GDM1 (cell line): ENCODE results near the gene ENO3.
"Not testable (repeated sequence)": the region's sequence is repeated elsewhere in the genome, so short reads cannot be mapped to it uniquely, and the experiment has no call there.

Experiments
- DNase-seq: peaks from one replicate; lab custom pipeline; 2025; lab: John Stamatoyannopoulos, UW

ENO3 gene

GRCh38 chr17:4950746-4951204 is at the start of gene ENO3:
ENO3 (plus strand) TSS chr17:4951119; CDS start chr17:4951830, 711 bp downstream.
- no peak for DNase-seq

DNA sequence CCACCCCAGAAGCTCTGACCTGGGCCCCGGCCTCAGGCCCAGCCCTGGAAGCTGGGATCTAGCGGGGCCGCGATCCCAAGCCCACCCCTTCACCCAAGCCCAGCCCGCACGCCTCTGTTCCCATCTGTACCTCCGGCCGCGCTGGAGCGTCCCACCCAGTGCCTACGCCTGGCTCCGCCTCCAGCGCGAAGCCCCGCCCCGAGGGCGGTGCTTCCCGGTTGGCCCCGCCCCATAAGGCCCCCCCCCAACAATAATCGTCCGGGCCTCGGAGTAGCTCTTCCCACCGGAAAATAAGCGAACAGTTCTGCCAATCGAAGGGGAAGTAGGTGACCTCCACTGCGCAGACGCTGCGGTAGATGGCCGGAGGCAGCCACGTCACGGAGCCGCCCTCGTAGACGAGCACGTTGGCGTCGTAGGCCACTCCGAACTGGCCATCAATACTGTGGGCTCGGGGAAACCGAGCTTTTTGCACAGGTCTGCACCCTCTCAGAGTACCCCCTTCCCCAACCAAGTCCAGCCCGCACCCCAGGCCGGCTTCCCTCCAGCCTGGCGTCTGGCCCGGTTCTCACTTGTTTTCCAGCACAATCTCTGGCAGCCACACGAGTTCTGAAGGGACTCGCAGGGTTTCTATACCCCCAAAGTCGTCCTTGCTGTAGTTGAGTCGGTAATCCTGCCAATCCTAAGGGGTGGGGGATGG is 49.1 kb upstream of the ENO3 start:
- no peak for DNase-seq

DNA sequence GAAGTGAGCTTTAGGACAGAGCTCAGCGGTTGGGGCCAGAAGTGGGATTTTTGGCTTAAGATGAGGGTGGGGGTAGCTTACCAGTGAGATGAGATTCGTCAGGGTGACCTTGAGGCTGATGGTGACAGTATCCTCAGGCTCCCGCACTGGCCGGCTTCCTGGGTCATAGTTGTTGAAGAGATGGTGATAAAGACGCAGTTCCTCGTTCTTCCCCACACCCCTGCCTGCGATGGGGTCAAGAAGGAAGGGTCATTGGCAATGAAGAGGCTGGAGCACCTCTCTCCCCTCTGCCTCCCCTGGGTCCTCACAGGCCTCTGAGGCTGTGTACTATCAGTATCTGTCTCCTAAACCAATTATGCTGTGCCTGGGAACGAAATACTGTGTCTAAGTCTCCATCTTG is 48.4 kb upstream of the ENO3 start:
- no peak for DNase-seq

DNA sequence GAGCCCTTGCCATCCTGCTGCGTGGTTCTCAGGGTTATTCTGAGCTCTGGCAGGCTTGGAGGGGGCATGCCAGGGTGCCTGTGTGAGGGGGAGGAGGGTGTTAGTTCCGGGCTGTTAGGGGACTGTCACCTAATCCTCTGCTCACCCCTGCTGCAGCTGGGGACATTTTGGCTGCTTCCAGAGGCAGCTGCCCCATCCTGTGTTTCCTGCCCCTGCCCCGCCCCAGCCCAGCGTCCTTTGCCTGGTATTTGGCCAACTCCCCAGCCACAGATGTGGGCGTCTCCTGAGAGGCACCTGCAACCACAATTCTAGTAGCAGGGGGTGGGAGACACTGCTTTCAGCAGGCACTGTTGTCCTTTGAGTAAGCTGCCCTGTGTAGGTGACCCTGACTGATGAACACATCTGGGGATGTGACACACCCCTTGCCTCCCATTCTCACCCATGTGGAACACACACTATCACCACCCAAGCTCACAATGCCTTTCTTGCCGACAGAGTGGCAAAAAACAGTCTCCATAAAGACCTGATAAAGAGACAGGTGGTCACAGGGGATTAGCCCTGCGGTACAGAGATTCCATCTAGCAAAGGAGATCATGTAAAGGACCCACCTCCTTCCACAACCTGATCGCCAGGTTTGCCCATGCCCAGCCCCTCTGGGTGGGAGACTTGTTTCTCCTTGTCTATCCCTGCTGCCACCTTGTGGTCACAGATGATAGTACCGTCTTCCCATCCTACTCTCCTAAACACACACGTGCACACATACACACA is 47.7 kb upstream of the ENO3 start, which contains the start of gene CHRNE:
Gene CHRNE (minus strand): TSS at position 48 of the 768 bp plus-strand sequence. CDS start 35 bp downstream, at position 13.
- DNase-seq = peak; percentile 43

DNA sequence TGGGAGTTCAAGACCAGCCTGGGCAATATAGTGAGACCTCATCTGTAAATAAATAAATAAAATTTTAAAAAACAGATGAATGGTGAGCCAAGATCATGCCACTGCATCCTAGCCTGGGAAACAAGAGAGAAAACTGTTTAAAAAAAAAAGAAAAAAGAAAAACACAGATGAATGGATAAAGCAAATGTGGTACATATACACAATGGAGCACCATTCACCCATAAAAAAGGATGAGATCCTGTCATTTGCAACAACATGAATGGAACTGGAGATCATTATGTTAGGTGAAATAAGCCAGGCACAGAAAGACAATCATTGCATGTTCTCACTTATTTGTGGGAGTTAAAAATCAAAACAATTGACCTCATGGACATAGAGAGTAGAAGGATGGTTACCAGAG is 44.3 kb upstream of the ENO3 start:
- DNase-seq = not testable (repeated sequence)

GRCh38 chr17:4908301-4908700 is 42.6 kb upstream of the ENO3 start:
- no peak for DNase-seq

GRCh38 chr17:4908711-4909496 is 42.0 kb upstream of the ENO3 start:
- DNase-seq = peak; percentile 86

DNA sequence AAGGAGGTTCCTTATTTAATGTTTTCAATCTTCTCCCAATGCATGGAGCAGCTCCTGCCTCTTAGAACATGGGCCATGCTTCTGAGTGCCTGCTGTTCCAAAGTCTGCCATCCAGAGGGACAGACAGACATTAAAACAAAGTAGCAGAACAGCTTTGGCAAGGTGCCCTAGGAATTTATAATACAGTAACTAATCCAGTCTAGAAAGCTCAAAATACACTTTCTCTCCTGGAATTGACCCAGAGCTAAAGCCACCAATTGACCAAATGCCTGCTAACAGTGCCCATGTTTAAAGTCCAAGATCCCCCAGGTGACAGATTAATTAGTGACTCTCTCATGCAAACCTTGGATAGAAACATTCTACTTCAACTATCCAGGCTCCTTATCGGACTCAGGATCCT is 36.9 kb upstream of the ENO3 start:
- DNase-seq = no peak

DNA sequence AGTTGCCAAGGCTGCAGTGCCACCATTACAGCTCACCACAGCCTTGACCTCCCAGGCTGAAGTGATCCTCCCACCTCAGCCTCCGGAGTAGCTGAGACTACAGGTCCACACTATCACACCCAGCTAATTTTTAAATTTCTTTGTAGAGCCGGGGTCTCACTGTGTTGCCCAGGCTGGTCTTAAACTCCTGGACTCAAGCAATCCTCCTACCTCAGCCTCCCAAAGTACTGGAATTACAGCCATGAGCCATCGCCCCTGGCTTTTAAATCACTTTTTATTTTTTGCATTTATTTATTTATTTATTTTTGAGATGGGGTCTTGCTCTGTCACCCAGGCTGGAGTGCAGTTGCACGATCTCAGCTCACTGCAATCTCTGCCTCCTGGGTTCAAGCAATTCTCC is 36.4 kb upstream of the ENO3 start:
- not testable (repeated sequence) for DNase-seq

GRCh38 chr17:4919511-4920047 is 31.3 kb upstream of the ENO3 start:
- DNase-seq = no peak

- DNase-seq = no peak
Observed at GRCh38 chr17:4920351-4921048, 30.4 kb upstream of the ENO3 start.

DNA sequence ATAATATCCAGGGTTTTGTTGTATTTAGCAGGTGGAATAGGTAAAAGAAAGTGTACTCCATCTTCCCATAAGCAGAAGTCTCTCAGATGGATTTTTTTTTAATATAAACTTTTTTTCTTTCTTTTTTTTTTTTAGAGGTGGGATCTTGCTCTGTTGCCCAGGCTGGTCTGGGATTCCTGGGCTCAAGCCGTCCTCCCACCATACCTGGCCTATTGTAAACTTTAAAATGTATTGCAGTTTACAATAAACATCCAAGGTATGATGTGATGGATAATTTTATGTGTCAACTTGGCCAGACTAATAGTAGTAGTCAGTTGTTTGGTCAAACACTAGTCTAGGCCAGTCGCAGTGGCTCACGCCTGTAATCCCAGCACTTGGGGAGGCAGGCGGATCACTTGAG is 29.6 kb upstream of the ENO3 start:
- DNase-seq = no peak

DNA sequence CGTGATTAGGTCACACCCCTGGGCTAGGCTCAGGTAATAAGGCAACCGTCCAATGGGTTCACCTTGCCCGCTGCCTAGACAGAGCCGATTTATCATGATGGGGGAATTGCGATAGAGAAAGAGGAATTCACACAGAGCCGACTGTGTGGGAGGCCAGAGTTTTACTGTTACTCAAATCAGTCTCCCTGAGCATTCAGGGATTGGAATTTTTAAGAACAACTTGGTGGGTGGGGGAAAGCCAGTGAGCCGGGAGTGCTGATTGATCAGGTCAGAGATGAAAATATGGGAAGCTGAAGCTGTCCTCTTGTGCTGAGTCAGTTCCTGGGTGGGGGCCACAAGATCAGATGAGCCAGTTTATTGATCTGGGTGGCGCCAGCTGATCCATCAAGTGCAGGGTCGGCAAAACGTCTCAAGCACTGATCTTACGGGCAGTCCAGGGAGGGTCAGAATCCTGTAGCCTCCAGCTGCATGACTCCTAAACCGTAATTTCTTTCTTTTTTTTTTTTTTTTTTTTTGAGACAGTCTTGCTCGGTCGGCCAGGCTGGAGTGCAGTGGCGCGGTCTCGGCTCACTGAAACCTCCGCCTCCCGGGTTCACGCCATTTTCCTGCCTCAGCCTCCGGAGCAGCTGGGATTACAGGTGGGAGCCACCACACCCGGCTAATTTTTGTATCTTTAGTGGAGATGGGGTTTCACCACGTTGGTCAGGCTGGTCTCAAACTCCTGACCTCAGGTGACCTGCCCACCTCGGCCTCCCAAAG is 24.2 kb upstream of the ENO3 start:
- DNase-seq = not testable (repeated sequence)

- no peak for DNase-seq
Observed at GRCh38 chr17:4928881-4929280, 22.0 kb upstream of the ENO3 start.

GRCh38 chr17:4931963-4932362 is 19.0 kb upstream of the ENO3 start, which contains the start of gene GP1BA:
GP1BA (plus strand) TSS chr17:4932277; CDS start chr17:4932605, 328 bp downstream.
- no peak for DNase-seq

GRCh38 chr17:4932756-4933155 is 18.2 kb upstream of the ENO3 start:
- DNase-seq = no peak

GRCh38 chr17:4933646-4934045 is 17.3 kb upstream of the ENO3 start:
- no peak for DNase-seq

DNA sequence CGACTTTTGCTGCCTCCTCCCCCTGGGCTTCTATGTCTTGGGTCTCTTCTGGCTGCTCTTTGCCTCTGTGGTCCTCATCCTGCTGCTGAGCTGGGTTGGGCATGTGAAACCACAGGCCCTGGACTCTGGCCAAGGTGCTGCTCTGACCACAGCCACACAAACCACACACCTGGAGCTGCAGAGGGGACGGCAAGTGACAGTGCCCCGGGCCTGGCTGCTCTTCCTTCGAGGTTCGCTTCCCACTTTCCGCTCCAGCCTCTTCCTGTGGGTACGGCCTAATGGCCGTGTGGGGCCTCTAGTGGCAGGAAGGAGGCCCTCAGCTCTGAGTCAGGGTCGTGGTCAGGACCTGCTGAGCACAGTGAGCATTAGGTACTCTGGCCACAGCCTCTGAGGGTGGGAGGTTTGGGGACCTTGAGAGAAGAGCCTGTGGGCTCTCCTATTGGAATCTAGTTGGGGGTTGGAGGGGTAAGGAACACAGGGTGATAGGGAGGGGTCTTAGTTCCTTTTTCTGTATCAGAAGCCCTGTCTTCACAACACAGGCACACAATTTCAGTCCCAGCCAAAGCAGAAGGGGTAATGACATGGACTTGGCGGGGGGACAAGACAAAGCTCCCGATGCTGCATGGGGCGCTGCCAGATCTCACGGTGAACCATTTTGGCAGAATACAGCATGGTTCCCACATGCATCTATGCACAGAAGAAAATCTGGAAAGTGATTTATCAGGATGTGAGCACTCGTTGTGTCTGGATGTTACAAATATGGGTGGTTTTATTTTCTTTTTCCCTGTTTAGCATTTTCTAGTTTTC is 16.5 kb upstream of the ENO3 start:
- DNase-seq = peak; percentile 82

GRCh38 chr17:4935650-4936049 is 15.3 kb upstream of the ENO3 start:
- DNase-seq = no peak

DNA sequence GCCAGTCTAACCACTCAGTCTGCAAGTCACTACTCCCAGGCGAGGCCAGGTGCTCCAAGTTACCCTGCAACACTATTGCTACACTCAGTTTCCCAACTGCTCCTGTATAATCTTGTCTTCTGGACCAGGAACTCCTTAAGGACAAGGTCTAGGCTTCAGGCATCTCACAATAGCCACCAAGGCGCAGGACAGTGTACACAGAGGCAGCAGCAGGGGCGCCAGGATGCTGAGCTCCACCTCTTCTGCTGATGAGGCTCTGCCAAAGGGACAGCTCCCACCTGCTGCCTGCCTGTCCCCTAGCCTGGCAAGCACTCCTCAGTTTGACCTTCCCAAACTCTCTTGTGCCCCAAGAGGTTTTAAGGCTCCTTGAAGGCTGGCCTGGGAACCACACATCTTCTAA is 14.5 kb upstream of the ENO3 start:
- DNase-seq = no peak
